ENCODE data around the gene AGBL1. TPM values are rescaled to one million over a fixed set of nuclear protein-coding genes. Genes with fewer than 3 reads are reported as not detected.

Gene AGBL1
- total RNA-seq, 1 experiment from 2014 or later: not detected

- Mint-ChIP-seq H3K27me3 (ENCODE audit: low read depth) (no peaks in the 10 kb centered on the region), H3K36me3 (ENCODE audit: insufficient read depth in 1 of 3, low read depth in 3 of 3) (peaks cover 4 to 7% (median 5%) of the 10 kb centered on the region in 3 experiments; a peak in 5 of 7 replicates), H3K27ac (no peak overlapping the region), H3K4me3 (no peak overlapping the region), H3K4me1 (no peaks in the 10 kb centered on the region), H3K9me3 (peaks cover 6 to 23% of the 10 kb centered on the region in 2 experiments)
- Histone ChIP-seq H4K20me1 (ENCODE audit: control insufficient read depth, insufficient read depth, insufficient read length) (no peaks in the 10 kb centered on the region), H3K79me1 (ENCODE audit: insufficient read depth, low read depth, low read length, poor library complexity, severe bottlenecking) (no peaks in the 10 kb centered on the region), H3K27me3 (ENCODE audit: insufficient read depth, low read length) (no peaks in the 10 kb centered on the region), H3K56ac (ENCODE audit: insufficient read length, low read depth, low read length) (no peak overlapping the region), H2BK15ac (ENCODE audit: low read depth, low read length) (no peak overlapping the region), H4K91ac (ENCODE audit: insufficient read length, low read depth, low read length) (no peak overlapping the region), H4K5ac (ENCODE audit: insufficient read length, low read depth, low read length) (no peak overlapping the region), H3T11ph (ENCODE audit: low read length) (no peak overlapping the region), H3K4ac (ENCODE audit: low read depth, low read length) (no peak overlapping the region), H2AK5ac (ENCODE audit: insufficient read length, low read length) (no peak overlapping the region), H3K4me1 (ENCODE audit: insufficient read depth, low read length) (no peaks in the 10 kb centered on the region), H4K8ac (replicated peaks; ENCODE audit: insufficient read length, low read depth, low read length) (no peak overlapping the region), H2BK5ac (ENCODE audit: insufficient read length, low read length) (no peak overlapping the region), H3K23ac (ENCODE audit: insufficient read length, low read depth, low read length) (no peak overlapping the region), H3K9ac (ENCODE audit: extremely low read depth, insufficient read length, low read length) (no peak overlapping the region), H2BK20ac (ENCODE audit: low read depth, low read length, poor library complexity, severe bottlenecking) (no peak overlapping the region), H3K4me2 (ENCODE audit: insufficient read depth, insufficient read length, low read length) (no peak overlapping the region), H3K27ac (ENCODE audit: insufficient read length, low read depth, low read length) (no peak overlapping the region), H3K18ac (ENCODE audit: insufficient read length, low read depth, low read length) (no peak overlapping the region), H3K9me3 (ENCODE audit: control insufficient read depth, low read depth, low read length) (no peaks in the 10 kb centered on the region), H3K23me2 (ENCODE audit: insufficient read length, low read depth, low read length, poor library complexity, severe bottlenecking) (no peaks in the 10 kb centered on the region), H2BK120ac (ENCODE audit: low read depth, low read length, poor library complexity, severe bottlenecking) (no peak overlapping the region), H3K14ac (ENCODE audit: insufficient read depth, low read length) (no peak overlapping the region), H2AFZ (ENCODE audit: low read length) (no peak overlapping the region), H3K79me2 (ENCODE audit: insufficient read depth, low read length) (no peaks in the 10 kb centered on the region), H2BK12ac (ENCODE audit: insufficient read length, low read depth, low read length) (no peak overlapping the region)
- TF ChIP-seq, protein P1, sequence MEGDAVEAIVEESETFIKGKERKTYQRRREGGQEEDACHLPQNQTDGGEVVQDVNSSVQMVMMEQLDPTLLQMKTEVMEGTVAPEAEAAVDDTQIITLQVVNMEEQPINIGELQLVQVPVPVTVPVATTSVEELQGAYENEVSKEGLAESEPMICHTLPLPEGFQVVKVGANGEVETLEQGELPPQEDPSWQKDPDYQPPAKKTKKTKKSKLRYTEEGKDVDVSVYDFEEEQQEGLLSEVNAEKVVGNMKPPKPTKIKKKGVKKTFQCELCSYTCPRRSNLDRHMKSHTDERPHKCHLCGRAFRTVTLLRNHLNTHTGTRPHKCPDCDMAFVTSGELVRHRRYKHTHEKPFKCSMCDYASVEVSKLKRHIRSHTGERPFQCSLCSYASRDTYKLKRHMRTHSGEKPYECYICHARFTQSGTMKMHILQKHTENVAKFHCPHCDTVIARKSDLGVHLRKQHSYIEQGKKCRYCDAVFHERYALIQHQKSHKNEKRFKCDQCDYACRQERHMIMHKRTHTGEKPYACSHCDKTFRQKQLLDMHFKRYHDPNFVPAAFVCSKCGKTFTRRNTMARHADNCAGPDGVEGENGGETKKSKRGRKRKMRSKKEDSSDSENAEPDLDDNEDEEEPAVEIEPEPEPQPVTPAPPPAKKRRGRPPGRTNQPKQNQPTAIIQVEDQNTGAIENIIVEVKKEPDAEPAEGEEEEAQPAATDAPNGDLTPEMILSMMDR (conservative IDR thresholded peaks at IDR 0.05): no peak
- DNase-seq: no peak
Measured at GRCh38 chr15:86333819-86334218, 254.1 kb downstream of the AGBL1 start.

Measured in H9 (cell line).